Body of pancreas (tissue), 4 donors: ENCODE measurements around the gene GPRC5A. TPM values are rescaled to one million over a fixed set of nuclear protein-coding genes. Genes with fewer than 3 reads are reported as not detected.

Source experiments
- ATAC-seq: fragments of 150-250 bp; one replicate; pipeline ENCODE4 v1.9.1; 2016
- DNase-seq, 4 donors: peaks; one replicate each; pipeline ENCODE4 v3.0.0-alpha.2; 2019
- H3K27ac ChIP-seq, 4 donors: fragments of 200-600 bp; sonication (generic); 1 replicate in 3 of 4; 2 replicates in 1 of 4; pipeline versions ENCODE4 v1.5.1 to v1.6.1; 2016 to 2019; ENCODE audit warnings: mild to moderate bottlenecking in 1 of 4, mixed read lengths in 1 of 4, moderate library complexity in 1 of 4
- H3K27me3 ChIP-seq, 2 donors: fragments of 200-600 bp; sonication (generic); one replicate each; pipeline ENCODE4 v1.6.0; 2016; ENCODE audit warnings: mild to moderate bottlenecking in 1 of 2
- H3K36me3 ChIP-seq, 2 donors: fragments of 200-600 bp; sonication (generic); replicated peaks in 1 of 2; 2 replicates each; pipeline ENCODE4 v1.5.1; 2016; ENCODE audit warnings: low read depth in 2 of 2; ENCODE audit not compliant: insufficient read depth in 1 of 2
- H3K4me1 ChIP-seq: fragments of 200-600 bp; sonication (generic); one replicate; pipeline ENCODE4 v1.6.0; 2016
- H3K4me3 ChIP-seq, 2 donors: fragments of 200-600 bp; sonication (generic); 1 replicate in 1 of 2; 2 replicates in 1 of 2; pipeline ENCODE4 v1.5.1; 2016 to 2019
- H3K9me3 ChIP-seq, 3 donors: fragments of 200-600 bp; sonication (generic); 1 replicate in 2 of 3; 2 replicates in 1 of 3; pipeline ENCODE4 v1.5.1; 2016
- POLR2A ChIP-seq, 3 donors: fragments of 450-650 bp; IDR thresholded peaks; one replicate each; pipeline ENCODE4 v1.6.1; 2016; ENCODE audit warnings: antibody characterized with exemption in 3 of 3, mild to moderate bottlenecking in 2 of 3
- WGBS, 2 donors: methylation state at CpG; one replicate each; pipeline ENCODE4 v1.1.5; 2017; 5-methylcytosine and 5-hydroxymethylcytosine counted together
- intact Hi-C: fragments of 100-400 bp; cut with DNase I; formaldehyde crosslinking; loops from one replicate; pipeline ENCODE4 v1.15.1; 2023
- total RNA-seq, 2 donors: library from RNA; depleted of rRNA; stranded (reverse); fragments of >200 nt; gene quantifications; one replicate each; pipeline ENCODE4 v1.1.0, GENCODE V29; 2016
- TF ChIP-seq, protein P1 (sequence below), 7 experiments: fragments of 450-650 bp in 4 of 7; fragments of 200-600 bp in 3 of 7; sonication (generic) in 3 of 7; IDR thresholded peaks; one replicate each; pipeline ENCODE4 v1.5.1; 2016 to 2019; ENCODE audit warnings: antibody characterized with exemption in 7 of 7

The GPRC5A gene
- total RNA-seq, 2 donors from 2014 or later = 1.6 to 6.5 TPM

GRCh38 chr12:12915656-12916055 is 24.3 kb downstream of the GPRC5A start:
- WGBS, 2 donors = 68 to 69% methylated on average over 10 of the region's 10 CpGs

DNA sequence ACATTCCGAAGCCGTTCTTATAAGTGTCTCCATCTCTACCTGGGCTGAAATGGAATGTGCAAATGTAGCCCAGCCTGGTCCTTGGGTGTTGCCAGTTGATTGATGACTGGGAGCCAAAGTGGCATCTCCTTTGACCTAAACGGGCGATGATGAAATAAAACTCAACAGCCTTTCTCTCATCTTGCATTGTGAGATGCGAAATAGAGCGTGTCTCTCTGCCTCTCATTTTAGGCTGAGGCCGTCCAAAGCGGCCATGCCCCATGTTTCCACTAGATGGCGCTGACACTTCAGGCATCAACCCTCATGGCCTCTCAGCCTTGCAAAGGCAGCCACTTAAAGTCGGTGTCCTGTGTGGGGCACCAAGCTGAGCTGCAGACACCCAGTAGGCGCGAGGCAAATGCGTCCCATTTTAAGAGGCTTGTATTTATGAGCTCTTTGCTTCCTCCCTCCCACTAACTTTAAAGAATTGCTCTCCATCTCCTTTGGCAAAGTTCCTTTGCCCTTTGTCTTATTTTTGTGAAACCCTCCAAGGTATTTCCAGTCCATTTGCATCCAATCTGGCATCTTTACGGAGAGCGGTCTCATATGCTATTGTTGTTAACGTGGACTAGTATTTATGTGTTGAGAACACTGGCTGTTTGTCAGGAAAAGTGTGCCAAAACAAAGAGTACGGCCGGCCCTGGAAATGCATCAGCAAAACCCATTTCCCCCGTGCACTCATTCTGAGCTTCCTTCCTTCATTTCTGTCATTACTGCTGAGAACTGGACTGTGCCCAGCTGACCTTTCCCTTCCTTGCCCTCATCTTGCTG is 25.0 kb downstream of the GPRC5A start:
- Histone ChIP-seq H3K4me3 (no peak overlapping the region), H3K36me3 (no peaks in the 10 kb centered on the region), H3K4me1 (no peaks in the 10 kb centered on the region), H3K27ac (no peak overlapping the region), H3K27me3 (no peaks in the 10 kb centered on the region), H3K9me3 (no peaks in the 10 kb centered on the region)
- 26 to 32% methylated on average over 19 of the region's 19 CpGs for WGBS, 2 donors
- ATAC-seq (peak; percentile 96), DNase-seq (peak; percentile 83 to 89 (median 86))
- intact Hi-C loops = no loop called here
- no peak for TF ChIP-seq POLR2A (IDR thresholded peaks at IDR 0.05)
- TF ChIP-seq, protein P1, sequence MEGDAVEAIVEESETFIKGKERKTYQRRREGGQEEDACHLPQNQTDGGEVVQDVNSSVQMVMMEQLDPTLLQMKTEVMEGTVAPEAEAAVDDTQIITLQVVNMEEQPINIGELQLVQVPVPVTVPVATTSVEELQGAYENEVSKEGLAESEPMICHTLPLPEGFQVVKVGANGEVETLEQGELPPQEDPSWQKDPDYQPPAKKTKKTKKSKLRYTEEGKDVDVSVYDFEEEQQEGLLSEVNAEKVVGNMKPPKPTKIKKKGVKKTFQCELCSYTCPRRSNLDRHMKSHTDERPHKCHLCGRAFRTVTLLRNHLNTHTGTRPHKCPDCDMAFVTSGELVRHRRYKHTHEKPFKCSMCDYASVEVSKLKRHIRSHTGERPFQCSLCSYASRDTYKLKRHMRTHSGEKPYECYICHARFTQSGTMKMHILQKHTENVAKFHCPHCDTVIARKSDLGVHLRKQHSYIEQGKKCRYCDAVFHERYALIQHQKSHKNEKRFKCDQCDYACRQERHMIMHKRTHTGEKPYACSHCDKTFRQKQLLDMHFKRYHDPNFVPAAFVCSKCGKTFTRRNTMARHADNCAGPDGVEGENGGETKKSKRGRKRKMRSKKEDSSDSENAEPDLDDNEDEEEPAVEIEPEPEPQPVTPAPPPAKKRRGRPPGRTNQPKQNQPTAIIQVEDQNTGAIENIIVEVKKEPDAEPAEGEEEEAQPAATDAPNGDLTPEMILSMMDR (IDR thresholded peaks at IDR 0.05) = peak; percentile 89 to 99 (median 96)

More at GRCh38 chr12:12915656-12916055, 24.3 kb downstream of the GPRC5A start:
- Histone ChIP-seq H3K27ac (no peak overlapping the region), H3K4me3 (no peak overlapping the region), H3K4me1 (no peaks in the 10 kb centered on the region), H3K27me3 (no peaks in the 10 kb centered on the region), H3K36me3 (no peaks in the 10 kb centered on the region), H3K9me3 (no peaks in the 10 kb centered on the region)
- ATAC-seq (no peak), DNase-seq (no peak)
- intact Hi-C loops = no loop called here
- TF ChIP-seq, protein P1 (IDR thresholded peaks at IDR 0.05) = no peak
- no peak for TF ChIP-seq POLR2A (IDR thresholded peaks at IDR 0.05)

DNA sequence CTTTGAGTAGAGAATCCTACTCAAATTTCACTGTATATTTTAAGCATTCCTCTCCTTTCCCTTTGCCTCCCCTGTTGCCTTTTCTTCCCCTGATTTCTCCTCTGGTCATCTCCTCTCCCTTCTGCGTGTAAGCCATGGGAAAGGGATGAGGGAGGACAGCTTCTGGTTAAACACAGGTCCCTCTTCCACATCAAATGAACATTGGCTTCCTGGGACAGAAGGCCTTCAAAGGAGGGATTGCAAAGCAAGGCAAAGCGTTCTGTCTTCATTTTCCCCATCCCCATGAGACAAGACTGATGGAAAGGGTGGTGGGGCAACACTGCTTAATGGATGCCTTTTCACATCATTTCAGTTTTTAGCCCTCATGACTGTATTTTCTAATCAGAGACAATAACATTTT is 26.2 kb downstream of the GPRC5A start:
- 76 to 80% methylated on average over 2 of the region's 2 CpGs for WGBS, 2 donors
- no peaks in the 10 kb centered on the region for H3K4me1 ChIP-seq
- no peak overlapping the region for H3K27ac ChIP-seq
- no peak for ATAC-seq
- DNase-seq = no peak
- H3K27me3 ChIP-seq = no peaks in the 10 kb centered on the region
- TF ChIP-seq POLR2A (IDR thresholded peaks at IDR 0.05) = no peak
- TF ChIP-seq, protein P1 (IDR thresholded peaks at IDR 0.05) = no peak
- H3K9me3 ChIP-seq = no peaks in the 10 kb centered on the region
- no peak overlapping the region for H3K4me3 ChIP-seq
- intact Hi-C loops = no loop called here
- no peaks in the 10 kb centered on the region for H3K36me3 ChIP-seq

DNA sequence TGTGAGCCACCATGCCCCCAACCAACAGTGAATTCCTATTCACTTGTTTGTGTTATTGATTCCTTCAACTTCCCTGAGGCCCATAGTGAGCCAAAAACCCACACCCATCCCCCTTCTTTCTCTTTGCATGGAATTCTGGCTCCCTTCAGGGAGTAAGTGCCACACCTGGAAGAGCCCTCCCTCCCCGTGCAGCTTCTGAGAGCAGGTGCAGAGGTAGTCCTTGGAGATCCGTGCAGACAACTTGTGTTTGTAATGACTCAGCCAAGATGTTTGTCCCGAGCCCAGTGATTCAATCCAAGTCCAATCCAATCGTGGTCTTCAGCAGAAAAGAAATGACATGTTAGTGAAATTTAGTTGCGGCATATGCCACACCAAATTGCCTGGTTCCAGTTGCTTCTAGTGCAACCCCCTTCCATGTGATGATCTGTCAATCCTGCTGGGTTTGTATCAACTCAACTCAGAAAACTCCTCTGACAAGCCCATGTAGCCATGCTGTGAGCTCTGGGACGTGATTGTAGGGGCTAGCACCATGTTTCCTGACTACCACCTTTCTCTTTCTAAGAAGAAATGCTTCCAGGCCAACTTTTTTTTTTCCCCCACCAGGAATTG is 27.5 kb downstream of the GPRC5A start:
- Histone ChIP-seq H3K4me1 (no peaks in the 10 kb centered on the region), H3K27me3 (no peaks in the 10 kb centered on the region), H3K9me3 (no peaks in the 10 kb centered on the region), H3K4me3 (no peak overlapping the region), H3K36me3 (no peaks in the 10 kb centered on the region), H3K27ac (no peak overlapping the region)
- ATAC-seq (no peak), DNase-seq (no peak)
- TF ChIP-seq POLR2A (IDR thresholded peaks at IDR 0.05) = no peak
- TF ChIP-seq, protein P1 (IDR thresholded peaks at IDR 0.05) = no peak
- WGBS, 2 donors = 38 to 79% methylated on average over 5 to 6 of the region's 6 CpGs
- intact Hi-C loops = no loop called here
